MM.1S (cell line): ENCODE measurements around the gene ATP2B2.

ENCODE experiments used
- DNase-seq: peaks from one replicate; pipeline ENCODE4 v3.0.0-alpha.2; 2015
- H2AFZ ChIP-seq: fragments of 300-600 bp; sonication (generic); 2 replicates; pipeline ENCODE4 v1.6.0; 2016; ENCODE audit warnings: antibody characterized with exemption, low read length
- H3F3A ChIP-seq: fragments of 300-600 bp; sonication (generic); 2 replicates; pipeline ENCODE4 v1.6.1; 2016; ENCODE audit warnings: mild to moderate bottlenecking, antibody characterized with exemption, low read length, moderate library complexity, mixed read lengths; ENCODE audit not compliant: insufficient read depth
- H3K27ac ChIP-seq: fragments of 300-600 bp; sonication (generic); 2 replicates; pipeline ENCODE4 v1.5.1; 2016; ENCODE audit warnings: mild to moderate bottlenecking, low read length
- H3K27me3 ChIP-seq: fragments of 300-600 bp; sonication (generic); replicated peaks from 2 replicates; pipeline ENCODE4 v1.6.0; 2016; ENCODE audit warnings: low read length; ENCODE audit not compliant: insufficient read depth
- H3K36me3 ChIP-seq: fragments of 300-600 bp; sonication (generic); replicated peaks from 2 replicates; pipeline ENCODE4 v1.6.1; 2016; ENCODE audit warnings: mild to moderate bottlenecking, low read length, mixed read lengths; ENCODE audit not compliant: insufficient read depth
- H3K4me1 ChIP-seq: fragments of 300-600 bp; sonication (generic); 2 replicates; pipeline ENCODE4 v1.6.1; 2016; ENCODE audit warnings: low read length, mixed read lengths
- H3K4me2 ChIP-seq: fragments of 300-600 bp; sonication (generic); 2 replicates; pipeline ENCODE4 v1.6.0; 2016; ENCODE audit warnings: low read depth, low read length
- H3K4me3 ChIP-seq: fragments of 300-600 bp; sonication (generic); 2 replicates; pipeline ENCODE4 v1.5.1; 2016; ENCODE audit warnings: low read length, mixed read lengths
- H3K79me2 ChIP-seq: fragments of 300-600 bp; sonication (generic); 2 replicates; pipeline ENCODE4 v1.6.1; 2016; ENCODE audit warnings: mixed run types, low read length, mixed read lengths
- H3K9ac ChIP-seq: fragments of 300-600 bp; sonication (generic); 2 replicates; pipeline ENCODE4 v1.6.1; 2016; ENCODE audit warnings: low read length, mixed read lengths
- H3K9me2 ChIP-seq: fragments of 300-600 bp; sonication (generic); replicated peaks from 2 replicates; pipeline ENCODE4 v1.6.1; 2016; ENCODE audit warnings: mild to moderate bottlenecking, low read length, mixed read lengths; ENCODE audit not compliant: insufficient read depth
- H3K9me3 ChIP-seq: fragments of 300-600 bp; sonication (generic); replicated peaks from 2 replicates; pipeline ENCODE4 v1.6.1; 2016; ENCODE audit warnings: mild to moderate bottlenecking, low read length, mixed read lengths; ENCODE audit not compliant: insufficient read depth
- H4K20me1 ChIP-seq: fragments of 300-600 bp; sonication (generic); 2 replicates; pipeline ENCODE4 v1.6.1; 2016; ENCODE audit warnings: mild to moderate bottlenecking, low read length, moderate library complexity, mixed read lengths; ENCODE audit not compliant: insufficient read depth
- EZH2 ChIP-seq: fragments of 300-600 bp; sonication (generic); optimal IDR thresholded peaks from 2 replicates; pipeline ENCODE3; 2017; ENCODE audit warnings: low read depth, mild to moderate bottlenecking, antibody characterized with exemption, low read length, mixed read lengths
- EZH2phosphoT487 ChIP-seq: fragments of 300-600 bp; sonication (generic); IDR thresholded peaks from 2 replicates; pipeline ENCODE4 v1.6.1; 2018; ENCODE audit warnings: antibody characterized with exemption, low read length
- TF ChIP-seq, protein P1 (sequence below): fragments of 300-600 bp; sonication (generic); IDR thresholded peaks from 2 replicates; pipeline ENCODE4 v1.5.1; 2016; ENCODE audit warnings: antibody characterized with exemption, low read length, mixed read lengths

The ATP2B2 gene

GRCh38 chr3:10548992-10549391 lies 43.6 kb upstream of the ATP2B2 start:
- DNase-seq, result no peak
- TF ChIP-seq EZH2, result no peak
- TF ChIP-seq EZH2phosphoT487, result no peak
- TF ChIP-seq, protein P1, sequence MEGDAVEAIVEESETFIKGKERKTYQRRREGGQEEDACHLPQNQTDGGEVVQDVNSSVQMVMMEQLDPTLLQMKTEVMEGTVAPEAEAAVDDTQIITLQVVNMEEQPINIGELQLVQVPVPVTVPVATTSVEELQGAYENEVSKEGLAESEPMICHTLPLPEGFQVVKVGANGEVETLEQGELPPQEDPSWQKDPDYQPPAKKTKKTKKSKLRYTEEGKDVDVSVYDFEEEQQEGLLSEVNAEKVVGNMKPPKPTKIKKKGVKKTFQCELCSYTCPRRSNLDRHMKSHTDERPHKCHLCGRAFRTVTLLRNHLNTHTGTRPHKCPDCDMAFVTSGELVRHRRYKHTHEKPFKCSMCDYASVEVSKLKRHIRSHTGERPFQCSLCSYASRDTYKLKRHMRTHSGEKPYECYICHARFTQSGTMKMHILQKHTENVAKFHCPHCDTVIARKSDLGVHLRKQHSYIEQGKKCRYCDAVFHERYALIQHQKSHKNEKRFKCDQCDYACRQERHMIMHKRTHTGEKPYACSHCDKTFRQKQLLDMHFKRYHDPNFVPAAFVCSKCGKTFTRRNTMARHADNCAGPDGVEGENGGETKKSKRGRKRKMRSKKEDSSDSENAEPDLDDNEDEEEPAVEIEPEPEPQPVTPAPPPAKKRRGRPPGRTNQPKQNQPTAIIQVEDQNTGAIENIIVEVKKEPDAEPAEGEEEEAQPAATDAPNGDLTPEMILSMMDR, result no peak
- Histone ChIP-seq H3K4me1 (no peaks in the 10 kb centered on the region), H3K4me3 (no peak overlapping the region), H3K9ac (no peak overlapping the region), H3K4me2 (no peak overlapping the region), H3K27me3 (peaks cover 31% of the 10 kb centered on the region; the same call in 1 of the 2 replicates), H2AFZ (no peak overlapping the region), H3K27ac (no peak overlapping the region), H3K9me3 (no peaks in the 10 kb centered on the region), H4K20me1 (no peaks in the 10 kb centered on the region), H3F3A (no peaks in the 10 kb centered on the region), H3K36me3 (no peaks in the 10 kb centered on the region), H3K79me2 (no peaks in the 10 kb centered on the region), H3K9me2 (no peaks in the 10 kb centered on the region)

- Histone ChIP-seq H4K20me1 (no peaks in the 10 kb centered on the region), H3K27ac (no peak overlapping the region), H3K79me2 (no peaks in the 10 kb centered on the region), H3K4me1 (no peaks in the 10 kb centered on the region), H3K27me3 (peaks cover 31% of the 10 kb centered on the region; the same call in 1 of the 2 replicates), H3K4me2 (no peak overlapping the region), H3K36me3 (no peaks in the 10 kb centered on the region), H3F3A (no peaks in the 10 kb centered on the region), H3K9me2 (no peaks in the 10 kb centered on the region), H3K9me3 (no peaks in the 10 kb centered on the region), H3K4me3 (no peak overlapping the region), H3K9ac (no peak overlapping the region), H2AFZ (no peak overlapping the region)
- no peak for DNase-seq
- TF ChIP-seq, protein P1, result no peak
- TF ChIP-seq EZH2 (no peak), EZH2phosphoT487 (no peak)
Observed at GRCh38 chr3:10547841-10548783, 42.7 kb upstream of the ATP2B2 start.

DNA sequence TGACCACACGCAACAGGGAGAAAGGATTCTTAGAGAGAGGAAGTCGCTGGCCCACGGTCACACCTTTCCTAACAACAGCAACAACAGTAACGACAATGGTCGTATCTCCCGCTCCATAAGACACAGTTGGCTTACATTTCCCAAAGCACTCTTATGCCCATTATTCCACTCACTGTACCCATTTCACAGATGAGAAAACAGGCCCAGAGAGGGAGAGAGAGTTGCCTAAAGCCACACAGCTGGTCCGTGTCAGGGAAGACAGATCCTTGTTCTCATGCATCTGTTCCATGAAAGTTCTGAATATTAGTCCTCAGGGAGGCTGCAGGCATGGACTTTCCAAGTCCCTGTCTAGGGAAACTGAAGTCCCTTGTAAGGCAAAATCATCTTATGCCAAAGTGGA lies 42.0 kb upstream of the ATP2B2 start:
- Histone ChIP-seq H3K9me2 (no peaks in the 10 kb centered on the region), H3K9me3 (0 out of 2 replicates have a peak, but pooled peaks cover under 1% of the 10 kb centered on the region), H3F3A (no peaks in the 10 kb centered on the region), H2AFZ (no peak overlapping the region), H3K9ac (no peak overlapping the region), H3K27me3 (peaks cover 35% of the 10 kb centered on the region; the same call in 1 of the 2 replicates), H3K36me3 (no peaks in the 10 kb centered on the region), H3K4me1 (no peaks in the 10 kb centered on the region), H3K79me2 (no peaks in the 10 kb centered on the region), H3K4me3 (no peak overlapping the region), H3K27ac (no peak overlapping the region), H4K20me1 (no peaks in the 10 kb centered on the region), H3K4me2 (no peak overlapping the region)
- no peak for DNase-seq
- TF ChIP-seq EZH2 (no peak), EZH2phosphoT487 (no peak)
- TF ChIP-seq, protein P1, result no peak
